HG03196 (cell line): Measurements from ENCODE around the gene ORM1.
A peak's percentile ranks its signal among the peaks of the same experiment; 100 is the strongest.

Experiments
- ATAC-seq: cut with Tn5 transposase; IDR thresholded peaks from one replicate; pipeline ENCODE4 v1.9.1; 2021; ENCODE audit not compliant: unreplicated experiment

ORM1 gene

DNA sequence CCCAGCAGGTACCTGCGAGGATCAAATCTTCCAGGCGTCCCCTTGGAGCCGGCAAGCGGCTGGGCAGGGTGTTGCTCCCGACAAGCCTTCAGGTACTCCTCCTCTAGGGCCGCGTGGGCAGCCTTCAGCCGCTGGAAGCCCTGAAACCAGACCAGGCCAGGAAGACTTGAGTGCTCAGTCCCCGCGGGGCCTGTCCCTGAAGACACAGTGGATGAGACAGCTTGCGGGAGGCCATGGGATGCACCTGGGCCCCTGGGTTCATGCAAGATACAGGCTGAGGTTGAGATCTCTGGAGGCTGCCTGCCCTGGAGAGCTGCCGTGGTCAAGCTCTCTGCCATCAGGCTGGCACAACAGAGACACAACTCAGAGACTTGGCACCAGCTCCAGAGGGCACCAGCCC, 39.5 kb downstream of the ORM1 start:
- no peak for ATAC-seq

DNA sequence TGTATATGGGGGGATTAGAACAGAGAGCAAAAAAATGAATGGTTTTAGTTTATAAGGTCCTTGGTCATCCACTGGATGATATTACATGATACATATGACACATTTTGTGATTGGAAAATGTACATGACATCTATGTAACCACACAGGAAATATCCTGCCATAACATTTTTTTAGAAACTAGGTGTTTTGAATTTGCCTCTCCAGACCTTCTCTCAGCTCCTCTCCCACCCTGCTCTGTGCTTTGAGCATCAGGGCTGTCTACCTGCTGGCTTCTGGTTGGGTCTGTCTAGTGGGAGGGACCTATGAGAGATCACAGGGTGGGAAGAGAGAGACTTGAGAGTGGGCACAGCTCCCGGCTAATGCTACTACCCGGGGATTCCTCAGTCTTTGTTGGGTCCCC, 40.5 kb downstream of the ORM1 start:
- ATAC-seq, result no peak

DNA sequence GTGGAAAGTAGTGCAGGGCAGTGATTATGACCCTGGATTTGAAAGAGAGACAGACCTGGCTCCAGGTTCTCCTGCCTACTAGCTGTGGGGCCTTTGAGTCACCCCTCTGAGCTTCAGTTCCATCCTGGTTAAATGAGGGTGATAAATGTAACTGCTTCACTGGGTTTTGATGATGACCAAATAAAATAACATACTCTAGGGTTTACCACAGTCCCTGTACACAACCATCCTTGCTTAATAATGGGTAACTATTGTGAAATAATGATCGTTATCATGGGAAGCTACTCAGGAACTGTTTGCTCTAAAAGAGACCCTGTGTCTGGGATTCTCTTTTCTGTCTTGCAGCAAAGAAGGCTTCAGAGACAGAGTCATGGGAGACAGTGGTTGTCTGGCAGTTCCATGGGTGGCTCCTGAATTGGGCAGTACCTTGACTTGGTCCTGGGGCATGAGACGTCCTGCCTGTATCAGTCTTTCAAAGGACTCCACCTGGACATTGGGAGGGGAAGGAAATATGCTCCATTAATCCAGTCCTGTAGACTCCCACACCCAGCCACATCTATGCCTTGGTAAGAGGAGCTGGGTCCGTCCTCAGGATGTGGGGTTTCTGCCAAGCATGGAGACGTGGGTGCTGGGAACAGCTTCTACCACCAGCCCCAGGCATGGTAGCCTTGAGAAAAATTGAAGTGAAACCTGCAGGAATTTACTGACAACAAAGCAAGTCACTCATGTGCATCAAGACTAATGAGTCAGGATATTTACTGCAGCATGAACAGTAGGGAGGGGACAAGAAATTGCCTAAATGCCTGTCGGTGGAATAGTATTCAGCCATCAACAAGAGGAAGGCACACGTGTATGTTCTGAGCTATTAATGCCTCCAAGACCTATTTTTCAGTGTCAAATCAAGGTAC, 41.5 kb downstream of the ORM1 start:
- no peak for ATAC-seq

DNA sequence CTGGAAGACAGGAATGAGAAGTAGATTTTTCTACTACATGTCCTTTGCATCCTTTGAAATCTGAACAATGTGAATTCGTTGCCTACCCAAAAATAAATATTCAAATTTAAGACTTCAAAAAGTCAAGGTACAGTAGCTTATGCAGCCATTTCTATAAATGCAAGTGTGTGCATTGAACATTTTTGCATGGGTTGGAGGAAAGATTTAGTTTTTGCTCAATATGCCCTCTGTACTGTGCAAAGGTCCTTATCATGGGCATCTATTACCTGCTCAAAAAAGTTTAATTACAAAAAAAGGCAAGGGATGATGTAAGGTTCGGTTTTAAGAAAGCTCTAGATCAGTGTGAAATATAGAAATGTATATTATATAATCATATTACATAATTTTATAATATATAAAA, 42.3 kb downstream of the ORM1 start:
- ATAC-seq, result no peak

DNA sequence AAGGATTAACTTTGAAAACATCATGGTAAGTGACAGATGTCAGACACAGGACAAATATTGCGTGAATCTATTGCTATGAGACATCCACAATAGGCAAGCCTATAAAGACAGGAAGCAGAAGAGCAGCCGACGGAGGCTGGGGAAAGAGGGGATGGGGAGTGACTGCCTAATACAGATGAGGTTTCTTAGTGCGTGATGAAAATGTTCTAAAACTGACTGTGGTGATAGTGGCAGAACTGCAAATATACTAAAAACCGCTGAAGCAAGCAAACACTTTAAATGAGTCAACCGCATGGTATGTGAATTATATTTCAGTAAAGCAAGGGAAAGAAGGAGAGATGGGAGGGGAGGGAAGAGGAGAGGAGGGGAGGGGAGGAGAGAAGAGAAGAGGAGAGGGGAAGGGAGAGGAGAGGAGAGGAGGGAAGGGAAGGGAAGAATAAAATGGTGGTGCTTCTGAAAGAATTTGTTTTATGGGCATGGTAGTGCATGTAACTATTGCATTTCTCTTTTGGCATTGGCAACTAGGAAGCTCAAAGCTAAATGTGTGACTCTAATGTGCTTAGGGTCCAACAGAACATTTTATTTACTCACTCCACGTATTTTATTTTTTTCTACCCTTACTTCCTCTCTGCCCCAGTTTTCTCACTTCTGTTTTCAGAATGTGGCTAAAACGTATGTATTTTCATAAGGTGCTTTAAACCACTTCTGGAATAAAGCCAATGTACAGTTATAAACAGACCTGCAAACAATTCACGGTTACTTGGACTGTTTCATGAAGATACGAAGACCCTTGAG, 43.6 kb downstream of the ORM1 start:
- ATAC-seq, result peak; percentile 45

DNA sequence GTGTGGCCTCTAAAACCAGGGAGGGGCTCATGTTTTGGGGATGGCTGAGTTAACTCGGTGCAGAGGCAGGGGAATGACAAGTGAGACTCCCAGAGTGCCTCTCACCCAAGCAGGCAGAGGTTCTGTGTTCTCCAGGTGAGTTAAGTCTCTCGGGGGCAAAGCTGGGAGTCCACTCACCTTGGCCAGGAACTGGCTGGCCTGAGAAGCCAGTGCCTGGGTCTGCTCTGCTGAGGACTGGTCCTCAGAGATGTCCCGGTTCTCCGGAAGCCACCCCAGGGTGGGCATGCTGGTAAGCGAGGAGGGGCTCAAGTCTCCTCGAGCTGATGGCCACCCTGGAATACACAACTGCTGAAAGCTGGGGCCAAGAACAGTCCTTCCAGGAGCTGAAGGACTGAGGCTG, 44.5 kb downstream of the ORM1 start:
- ATAC-seq, result no peak

DNA sequence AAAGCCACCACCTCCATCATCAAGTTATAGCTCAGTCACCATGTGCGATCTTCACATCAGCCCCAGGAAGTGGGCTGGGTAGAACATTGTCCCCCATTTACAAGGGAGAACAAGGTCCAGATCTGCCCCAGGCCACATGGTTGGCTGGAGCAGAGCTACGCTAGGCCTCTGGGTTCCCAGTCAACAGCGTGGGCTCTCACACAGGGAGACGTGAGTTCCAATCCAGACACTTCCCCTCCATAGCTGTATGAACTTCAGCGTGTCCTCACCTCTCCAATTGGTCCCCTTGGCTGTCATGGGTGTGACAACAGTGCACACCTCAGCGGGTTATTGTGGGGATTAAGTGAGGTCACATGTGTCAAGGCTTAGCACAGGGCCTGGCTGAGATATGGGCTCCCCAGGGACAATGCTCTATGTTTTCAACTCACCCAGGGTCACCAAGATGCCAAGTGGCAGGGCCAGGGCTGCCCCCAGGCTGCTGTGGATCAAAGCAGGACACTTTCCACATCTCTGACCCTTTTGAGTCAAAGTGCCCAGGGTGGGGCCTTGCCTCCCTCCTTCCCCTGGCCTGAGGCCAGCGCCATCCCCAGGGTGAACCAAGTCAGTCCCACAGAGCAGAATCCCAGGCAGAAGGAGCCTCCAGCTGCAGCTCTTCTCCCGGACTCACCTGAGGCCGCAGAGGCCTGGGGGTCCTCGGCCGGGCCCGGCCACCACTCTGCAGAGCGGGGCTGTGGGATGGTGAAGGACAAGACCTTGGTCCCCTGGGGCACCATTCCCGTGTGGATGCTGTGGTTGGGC, 45.1 kb downstream of the ORM1 start:
- no peak for ATAC-seq

DNA sequence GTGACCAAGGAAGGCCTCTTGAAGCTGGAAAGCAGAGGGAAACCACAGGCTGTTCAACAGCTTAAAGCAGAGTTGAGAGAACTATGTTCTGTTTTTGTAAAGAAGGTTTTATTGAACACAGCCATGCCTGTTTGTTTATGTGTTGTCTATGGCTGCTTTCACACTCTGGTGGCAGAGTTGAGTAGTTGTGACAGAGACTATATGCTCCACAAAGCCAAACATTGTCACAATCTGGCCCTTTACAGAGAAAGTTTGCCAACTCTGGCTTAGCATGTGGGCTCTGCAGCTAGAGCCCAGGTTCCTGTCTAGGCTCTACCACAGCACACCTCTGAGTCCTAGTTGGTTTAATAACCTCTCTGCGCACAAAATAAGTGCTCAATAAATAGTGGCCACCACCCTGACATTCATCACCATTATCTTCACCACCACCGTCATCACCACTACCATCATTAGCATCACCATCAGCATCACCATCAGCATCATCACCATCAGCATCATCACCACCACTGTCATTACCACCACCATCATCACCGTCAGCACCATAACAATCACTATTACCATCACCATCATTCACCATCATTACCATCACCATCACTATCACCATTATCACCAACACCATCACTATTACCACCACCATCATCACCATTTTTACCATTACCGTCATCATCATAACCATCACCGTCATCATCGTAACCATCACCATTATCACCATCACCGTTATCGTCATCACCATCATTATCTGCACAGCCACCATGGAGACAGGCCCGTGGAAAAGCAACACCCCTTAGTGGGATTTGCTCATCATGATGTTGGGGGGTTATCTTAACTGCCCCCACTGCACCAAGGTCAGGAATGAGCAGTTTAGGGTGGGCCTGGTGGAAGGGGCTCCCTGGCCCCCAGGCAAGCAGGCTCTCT, 46.6 kb downstream of the ORM1 start:
- ATAC-seq, result no peak

DNA sequence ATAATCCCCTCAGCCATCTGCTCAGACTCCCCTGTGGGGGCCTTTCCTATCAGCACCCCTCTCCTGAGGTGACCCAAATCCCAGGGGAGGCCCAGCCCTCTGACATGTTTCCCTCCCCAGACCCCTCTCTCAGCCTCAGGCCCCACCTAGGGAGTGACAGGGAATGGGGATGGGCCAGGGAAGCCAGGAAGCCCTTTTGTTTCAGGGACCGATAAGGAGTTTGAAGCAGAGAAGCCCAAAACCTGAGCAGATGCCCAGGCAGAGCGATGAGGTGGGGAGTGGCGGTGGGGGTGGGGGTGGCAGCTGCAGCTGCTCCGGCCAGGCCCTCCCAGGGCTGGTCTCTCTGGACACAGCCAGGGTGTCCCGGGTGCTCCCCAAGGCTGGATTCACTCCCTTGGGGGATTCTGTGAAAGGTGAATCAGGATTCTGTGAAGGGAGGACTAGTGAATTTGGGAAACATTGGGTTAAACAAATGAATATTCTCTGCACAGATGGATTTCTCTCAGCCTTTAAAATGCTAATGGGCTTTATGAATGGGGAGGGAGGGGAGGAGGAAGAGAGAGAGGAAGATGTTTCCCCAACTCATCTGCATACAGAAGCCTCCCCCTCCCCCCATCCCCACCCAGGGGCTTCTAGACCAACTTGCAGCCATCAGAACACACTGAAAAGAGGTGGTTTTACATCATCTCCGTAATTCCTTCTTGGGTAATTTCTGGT, 47.5 kb downstream of the ORM1 start:
- no peak for ATAC-seq

DNA sequence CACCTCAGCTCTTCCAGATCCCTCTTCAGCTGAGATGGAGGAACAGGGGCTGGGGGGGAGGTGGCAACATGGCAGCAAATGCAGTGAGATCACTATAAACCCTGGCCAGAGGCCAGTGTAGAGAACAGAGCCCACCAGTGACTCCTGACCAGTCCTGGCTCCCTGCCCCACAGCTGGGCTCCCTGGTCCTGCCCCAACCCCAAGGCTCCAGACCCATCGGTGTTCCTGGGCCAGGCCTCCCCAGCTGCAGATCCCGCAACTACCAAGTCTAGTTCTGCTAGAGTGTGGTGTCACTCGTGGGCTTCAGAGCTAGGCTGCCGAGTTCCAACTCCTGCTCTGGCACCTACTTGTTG, 48.0 kb downstream of the ORM1 start:
- no peak for ATAC-seq

DNA sequence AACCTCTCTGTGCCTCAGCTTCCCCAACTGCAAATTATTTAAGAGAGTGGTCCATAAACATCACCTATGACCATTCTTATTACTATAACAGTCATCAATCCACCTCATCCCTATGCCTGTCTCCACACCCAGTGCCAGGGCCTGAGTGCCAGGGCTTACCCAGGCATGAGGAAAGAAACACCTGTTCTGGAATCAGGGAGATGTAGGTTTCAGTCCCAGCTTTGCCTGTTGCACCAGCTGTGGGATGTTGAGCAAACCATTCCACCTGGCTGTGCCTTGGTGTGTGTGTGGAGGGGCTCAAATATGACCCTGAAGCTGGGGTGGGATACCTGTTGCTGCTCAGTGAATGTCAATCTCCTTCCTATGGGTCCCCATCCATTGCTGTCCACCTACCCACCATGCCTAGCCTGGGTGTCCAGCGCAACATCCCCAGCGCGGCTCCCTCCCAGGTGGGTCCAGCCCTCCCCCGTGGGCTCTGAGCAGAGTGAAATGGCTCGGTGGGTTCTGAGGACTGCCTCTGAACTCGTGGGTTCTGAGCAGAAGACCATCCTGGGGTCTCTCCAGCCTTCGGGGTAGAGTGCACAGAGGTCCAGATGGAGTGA, 48.5 kb downstream of the ORM1 start:
- ATAC-seq, result no peak

DNA sequence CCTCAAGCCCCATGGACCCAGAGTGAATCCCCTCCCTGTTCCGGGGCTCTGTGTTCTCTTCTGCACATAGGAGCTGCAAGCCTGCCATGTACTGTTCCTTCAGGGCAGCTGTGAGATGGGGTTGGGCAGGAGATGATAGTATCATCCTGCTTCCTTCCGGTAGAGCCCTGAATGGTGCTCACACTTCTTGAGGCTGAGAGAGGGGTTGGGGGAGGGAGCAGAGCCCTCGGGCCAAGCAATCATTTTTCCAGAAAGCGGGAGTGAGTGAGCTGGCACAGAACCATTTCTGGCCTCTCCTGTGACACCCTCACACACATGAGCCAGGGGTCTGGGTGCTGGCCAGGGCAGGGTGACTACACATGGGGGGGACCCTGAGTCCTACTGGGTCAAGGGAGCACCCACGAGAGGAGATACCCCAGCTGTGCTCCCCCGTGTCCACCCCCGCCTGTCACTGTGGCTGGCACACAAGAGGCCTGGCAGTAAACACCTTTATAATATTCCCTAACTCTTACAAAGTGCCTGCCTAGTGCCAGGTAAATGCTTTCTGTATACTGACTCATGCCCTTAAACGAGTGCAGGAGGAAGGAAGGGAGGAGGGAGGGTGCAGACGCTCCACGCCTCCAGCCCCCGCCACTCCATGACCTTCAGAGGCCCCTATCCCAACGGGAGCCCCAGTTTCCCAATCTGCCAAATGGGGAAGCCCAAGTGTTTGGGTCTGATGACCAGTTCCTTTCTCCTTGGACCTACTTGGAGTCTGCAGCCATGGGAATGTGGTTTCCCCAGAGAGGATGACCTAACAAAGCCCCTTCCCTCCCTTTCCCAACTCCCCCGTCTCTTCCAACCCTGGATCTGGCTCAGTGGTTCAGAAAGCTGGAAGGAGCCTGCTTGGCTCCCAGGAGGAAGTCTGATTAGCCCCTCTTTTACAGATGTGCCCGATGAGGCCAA, 49.3 kb downstream of the ORM1 start:
- peak; percentile 32 for ATAC-seq

DNA sequence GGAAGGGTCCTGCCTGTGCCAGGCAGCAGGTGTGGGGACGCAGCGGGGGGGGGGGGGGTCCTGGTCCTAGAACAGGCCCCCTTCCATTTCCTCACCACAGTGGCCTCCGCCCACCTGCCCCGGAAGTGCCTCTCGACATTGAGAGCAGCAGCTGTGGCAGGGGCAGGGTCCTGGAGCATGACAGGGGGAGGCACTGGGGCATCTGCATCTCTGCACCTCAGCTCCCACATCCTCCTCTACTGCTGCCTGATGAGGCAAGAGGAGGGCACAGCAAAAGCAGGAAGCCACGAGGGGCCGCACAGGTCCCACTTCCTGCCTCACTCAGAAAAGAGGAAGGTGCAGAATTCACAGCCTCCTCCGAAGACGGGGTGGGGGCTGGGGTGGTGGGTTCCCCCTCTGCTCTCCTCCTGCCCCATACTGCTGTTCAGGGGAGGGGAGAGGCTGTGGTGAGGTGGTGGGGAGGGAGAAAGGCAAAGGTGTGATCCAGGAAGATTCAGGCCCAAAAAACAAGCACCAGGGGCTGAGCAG, 50.1 kb downstream of the ORM1 start:
- peak; percentile 90 for ATAC-seq

DNA sequence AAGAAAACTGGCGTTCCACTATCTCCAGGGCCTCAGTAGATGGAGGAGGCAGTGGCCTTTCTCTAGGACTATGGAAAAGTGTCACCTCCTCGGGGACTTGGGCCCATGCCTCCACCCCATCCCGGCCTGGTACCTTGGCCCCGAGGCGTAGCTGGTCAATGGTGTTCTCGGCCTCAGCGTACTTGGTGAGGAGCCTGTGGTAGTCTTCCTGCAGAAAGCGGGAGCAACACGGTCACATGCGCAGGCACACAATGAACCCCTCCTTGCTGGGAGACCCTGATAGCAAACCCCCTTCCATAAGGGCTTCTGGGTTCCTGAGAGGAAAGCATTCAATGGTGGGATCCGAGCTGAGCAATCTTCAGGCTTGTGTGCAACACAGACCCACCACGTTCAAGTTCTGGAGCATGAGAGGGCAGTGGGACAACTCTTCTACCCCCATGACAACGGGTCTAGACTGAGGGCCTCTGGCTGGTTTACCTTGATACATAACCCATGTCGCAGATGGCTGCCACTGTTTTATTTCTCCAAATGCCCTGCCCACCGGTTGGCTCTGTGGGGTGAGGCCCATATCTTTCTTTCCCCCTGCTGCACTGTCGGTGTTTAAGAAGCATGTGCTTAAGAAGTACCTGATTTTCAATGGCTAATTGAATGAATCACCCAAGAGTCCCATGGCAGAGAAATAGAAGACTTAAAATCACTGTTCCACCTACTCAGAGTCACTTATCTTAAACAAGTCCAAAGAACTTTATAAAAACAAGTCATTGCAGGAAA, 51.2 kb downstream of the ORM1 start:
- no peak for ATAC-seq

DNA sequence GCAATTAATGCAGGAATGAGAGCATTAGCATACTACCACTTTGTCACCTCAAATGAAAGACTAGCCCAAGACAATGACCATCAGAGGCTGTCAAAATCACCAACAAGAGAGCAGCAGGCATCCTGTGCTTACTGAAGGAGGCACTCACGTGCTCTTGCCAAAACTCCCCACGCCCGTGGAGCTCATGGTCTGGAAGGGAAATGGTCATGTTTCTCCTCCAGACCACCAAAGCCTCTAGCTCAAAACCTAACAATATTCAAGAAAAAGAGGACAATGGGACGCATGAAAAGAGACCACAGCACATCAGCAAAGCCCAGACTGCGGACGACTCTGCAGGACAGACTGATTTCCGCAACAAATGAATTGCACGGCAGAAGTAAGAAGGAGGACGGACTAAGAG, 52.0 kb downstream of the ORM1 start:
- no peak for ATAC-seq

DNA sequence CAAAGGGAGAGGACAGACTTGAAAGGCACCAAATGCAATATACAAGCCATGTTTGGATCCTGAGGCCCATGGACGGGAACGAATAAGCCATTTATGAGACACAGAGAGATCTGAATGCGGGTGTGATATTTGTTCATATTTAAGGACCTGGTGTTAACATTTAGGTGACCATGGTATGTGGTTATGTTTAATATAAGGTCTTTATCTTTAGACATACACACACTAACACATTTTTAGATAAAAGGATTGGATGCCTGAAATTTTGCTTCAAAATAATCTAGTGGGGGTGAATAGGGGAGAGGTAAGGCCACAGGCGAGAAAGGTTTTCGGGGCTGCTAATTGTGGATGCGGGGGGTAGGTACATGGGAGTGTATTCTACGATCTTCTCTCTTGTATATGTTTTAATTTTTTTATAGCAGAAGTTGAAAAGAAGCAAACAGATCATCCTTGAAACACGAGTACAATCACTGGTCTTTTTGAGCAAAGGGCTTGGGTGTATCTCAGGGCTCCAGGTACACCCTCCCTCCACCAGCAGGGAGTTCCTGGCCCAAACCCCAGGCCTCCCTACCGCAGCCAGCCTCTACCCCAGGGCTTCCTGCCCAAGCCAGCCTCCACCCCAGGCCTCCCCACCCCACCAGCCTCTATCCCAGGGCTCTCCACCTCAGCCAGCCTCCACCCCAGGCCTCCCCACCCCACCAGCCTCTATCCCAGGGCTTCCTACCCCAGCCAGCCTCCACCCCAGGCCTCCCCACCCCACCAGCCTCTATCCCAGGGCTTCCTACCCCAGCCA, 52.7 kb downstream of the ORM1 start:
- ATAC-seq, result no peak
